ENCODE data around the gene VPS36. TPM values are rescaled to one million over a fixed set of nuclear protein-coding genes. Genes with fewer than 3 reads are reported as not detected.
"Not testable (repeated sequence)": the region's sequence is repeated elsewhere in the genome, so short reads cannot be mapped to it uniquely, and the experiment has no call there.

Gene VPS36
- polyA plus RNA-seq = 42.0 TPM

- peaks cover 23 to 31% (median 27%) of the 10 kb centered on the region in 3 donors for H3K4me1 Mint-ChIP-seq
- no peaks in the 10 kb centered on the region for H3K36me3 Mint-ChIP-seq
- peak within 1 kb of the TSS; percentile 90 to 97 (median 93) for H3K27ac Mint-ChIP-seq
- H3K9me3 Mint-ChIP-seq = no peaks in the 10 kb centered on the region
- no peaks in the 10 kb centered on the region for H3K27me3 Mint-ChIP-seq
- peak within 1 kb of the TSS; percentile 88 to 99 (median 93) for H3K4me3 Mint-ChIP-seq
These were observed at the start of gene VPS36 for GRCh38 chr13:52450012-52450792. TSS of gene VPS36 (minus strand) at chr13:52450634. CDS start at chr13:52450594, 40 bp downstream.

- H3K9me3 Mint-ChIP-seq, H3K4me1 Mint-ChIP-seq, H3K27ac Mint-ChIP-seq, H3K27me3 Mint-ChIP-seq, H3K36me3 Mint-ChIP-seq: not testable (repeated sequence)
- H3K4me3 Mint-ChIP-seq = peak overlapping the region in 1 of 4 donors; percentile 41
These were observed 47.5 kb upstream of the VPS36 start for GRCh38 chr13:52497979-52498378.

GRCh38 chr13:52494241-52494640, 43.8 kb upstream of the VPS36 start:
- H3K27me3 Mint-ChIP-seq, H3K4me1 Mint-ChIP-seq: not testable (repeated sequence)

GRCh38 chr13:52491015-52491414, 40.6 kb upstream of the VPS36 start:
- H3K27me3 Mint-ChIP-seq, H3K36me3 Mint-ChIP-seq, H3K27ac Mint-ChIP-seq, H3K9me3 Mint-ChIP-seq, H3K4me1 Mint-ChIP-seq, H3K4me3 Mint-ChIP-seq: not testable (repeated sequence)

More at GRCh38 chr13:52494241-52494640, 43.8 kb upstream of the VPS36 start:
- not testable (repeated sequence) for H3K27ac Mint-ChIP-seq, H3K9me3 Mint-ChIP-seq, H3K36me3 Mint-ChIP-seq, H3K4me3 Mint-ChIP-seq

GRCh38 chr13:52488763-52489162, 38.3 kb upstream of the VPS36 start:
- not testable (repeated sequence) for H3K36me3 Mint-ChIP-seq, H3K4me3 Mint-ChIP-seq, H3K27ac Mint-ChIP-seq, H3K27me3 Mint-ChIP-seq, H3K9me3 Mint-ChIP-seq, H3K4me1 Mint-ChIP-seq

- H3K36me3 Mint-ChIP-seq, H3K27me3 Mint-ChIP-seq, H3K4me1 Mint-ChIP-seq, H3K9me3 Mint-ChIP-seq, H3K4me3 Mint-ChIP-seq, H3K27ac Mint-ChIP-seq: not testable (repeated sequence)
These were observed 36.6 kb upstream of the VPS36 start for GRCh38 chr13:52487078-52487477.

- H3K4me3 Mint-ChIP-seq, H3K9me3 Mint-ChIP-seq, H3K27ac Mint-ChIP-seq, H3K36me3 Mint-ChIP-seq, H3K4me1 Mint-ChIP-seq, H3K27me3 Mint-ChIP-seq: not testable (repeated sequence)
These were observed 30.4 kb upstream of the VPS36 start for GRCh38 chr13:52480677-52481428.

GRCh38 chr13:52468487-52468886, 18.1 kb upstream of the VPS36 start:
- H3K9me3 Mint-ChIP-seq = not testable (repeated sequence)
- peaks cover 13% of the 10 kb centered on the region for H3K36me3 Mint-ChIP-seq

GRCh38 chr13:52463526-52463925, 13.1 kb upstream of the VPS36 start:
- peak overlapping the region in 1 of 4 donors; percentile 22 for H3K4me3 Mint-ChIP-seq
- peaks cover 12 to 16% (median 13%) of the 10 kb centered on the region in 3 donors for H3K4me1 Mint-ChIP-seq
- H3K27ac Mint-ChIP-seq = no peak overlapping the region
- H3K9me3 Mint-ChIP-seq = peaks cover 0 to 3% (median 0%) of the 10 kb centered on the region in 3 donors
- H3K36me3 Mint-ChIP-seq = peaks cover 19% of the 10 kb centered on the region
- H3K27me3 Mint-ChIP-seq = no peaks in the 10 kb centered on the region

More at GRCh38 chr13:52468487-52468886, 18.1 kb upstream of the VPS36 start:
- not testable (repeated sequence) for H3K4me3 Mint-ChIP-seq, H3K27ac Mint-ChIP-seq, H3K4me1 Mint-ChIP-seq, H3K27me3 Mint-ChIP-seq

GRCh38 chr13:52461265-52461664, 10.8 kb upstream of the VPS36 start:
- Mint-ChIP-seq H3K4me3 (peak overlapping the region in 1 of 4 donors; percentile 18), H3K9me3 (no peaks in the 10 kb centered on the region), H3K4me1 (peaks cover 15 to 23% (median 19%) of the 10 kb centered on the region in 3 donors), H3K27me3 (no peaks in the 10 kb centered on the region), H3K36me3 (peaks cover 12% of the 10 kb centered on the region), H3K27ac (peak overlapping the region in 2 of 3 donors; percentile 37 to 59)

- Mint-ChIP-seq H3K9me3 (no peaks in the 10 kb centered on the region), H3K4me3 (no peak overlapping the region), H3K4me1 (peaks cover 24 to 28% (median 26%) of the 10 kb centered on the region in 3 donors), H3K27me3 (no peaks in the 10 kb centered on the region), H3K36me3 (peaks cover 10% of the 10 kb centered on the region), H3K27ac (no peak overlapping the region)
These were observed 9.2 kb upstream of the VPS36 start for GRCh38 chr13:52459668-52460067.

GRCh38 chr13:52455677-52456041, 5.2 kb upstream of the VPS36 start:
- Mint-ChIP-seq H3K9me3 (no peaks in the 10 kb centered on the region), H3K4me3 (peak overlapping the region; percentile 95 to 98 (median 97)), H3K27ac (peak overlapping the region; percentile 92 to 95 (median 92)), H3K27me3 (no peaks in the 10 kb centered on the region), H3K36me3 (peaks cover 4% of the 10 kb centered on the region), H3K4me1 (peaks cover 22 to 28% (median 22%) of the 10 kb centered on the region in 3 donors)

GRCh38 chr13:52454820-52455676, 4.6 kb upstream of the VPS36 start, which contains the start of gene CKAP2:
TSS of gene CKAP2 (plus strand) at chr13:52455478. CDS start at chr13:52455557, 79 bp downstream.
- Mint-ChIP-seq H3K4me1 (peaks cover 21 to 28% (median 22%) of the 10 kb centered on the region in 3 donors), H3K9me3 (no peaks in the 10 kb centered on the region), H3K27ac (peak within 1 kb of the TSS; percentile 92 to 99 (median 95)), H3K27me3 (no peaks in the 10 kb centered on the region), H3K36me3 (peaks cover 4% of the 10 kb centered on the region), H3K4me3 (peak within 1 kb of the TSS; percentile 95 to 98 (median 97))

- Mint-ChIP-seq H3K27me3 (no peaks in the 10 kb centered on the region), H3K27ac (peak overlapping the region; percentile 92 to 99 (median 95)), H3K4me1 (peaks cover 24 to 30% (median 25%) of the 10 kb centered on the region in 3 donors), H3K9me3 (no peaks in the 10 kb centered on the region), H3K4me3 (peak overlapping the region; percentile 95 to 98 (median 97)), H3K36me3 (peaks cover 4% of the 10 kb centered on the region)
These were observed 4.0 kb upstream of the VPS36 start for GRCh38 chr13:52454459-52454819.

- H3K9me3 Mint-ChIP-seq = no peaks in the 10 kb centered on the region
- H3K27me3 Mint-ChIP-seq = no peaks in the 10 kb centered on the region
- peak overlapping the region in 2 of 3 donors; percentile 10 to 69 for H3K27ac Mint-ChIP-seq
- H3K36me3 Mint-ChIP-seq = no peaks in the 10 kb centered on the region
- peak overlapping the region in 1 of 4 donors; percentile 60 for H3K4me3 Mint-ChIP-seq
- peaks cover 26 to 37% (median 35%) of the 10 kb centered on the region in 3 donors for H3K4me1 Mint-ChIP-seq
These were observed 2.0 kb upstream of the VPS36 start for GRCh38 chr13:52452470-52452869.

All from IgD-negative memory B cell (primary cell).